ENCODE results near the gene MED1. TPM values are rescaled to one million over a fixed set of nuclear protein-coding genes. Genes with fewer than 3 reads are reported as not detected.
"Not testable (repeated sequence)": the region's sequence is repeated elsewhere in the genome, so short reads cannot be mapped to it uniquely, and the experiment has no call there.

The MED1 gene
- total RNA-seq, 1 experiment from 2014 or later = 34.0 TPM

GRCh38 chr17:39461113-39461925 lies 10.3 kb upstream of the MED1 start, which contains the start of gene CDK12:
Gene CDK12, plus strand, starts transcription at chr17:39461486. Its CDS starts 586 bp downstream, at chr17:39462072.
- H3K27me3 ChIP-seq = no peaks in the 10 kb centered on the region
- H3K4me1 ChIP-seq = no peaks in the 10 kb centered on the region
- DNase-seq = peak; percentile 98 to 99
- peak within 1 kb of the TSS; percentile 99 for H3K4me3 ChIP-seq
- no peaks in the 10 kb centered on the region for H3K36me3 ChIP-seq
- H3K9me3 ChIP-seq (replicated peaks) = no peaks in the 10 kb centered on the region
- peak within 1 kb of the TSS; percentile 98 for H3K27ac ChIP-seq

GRCh38 chr17:39455919-39456318 lies 4.9 kb upstream of the MED1 start:
- no peak for DNase-seq
- no peaks in the 10 kb centered on the region for H3K9me3 ChIP-seq (replicated peaks)
- H3K27ac ChIP-seq = no peak overlapping the region
- no peaks in the 10 kb centered on the region for H3K36me3 ChIP-seq
- H3K4me3 ChIP-seq = no peak overlapping the region
- peaks cover 2% of the 10 kb centered on the region; the same call in 1 of the 2 replicates for H3K4me1 ChIP-seq
- no peaks in the 10 kb centered on the region for H3K27me3 ChIP-seq

GRCh38 chr17:39450051-39450450 lies 1.0 kb downstream of the MED1 start:
- Histone ChIP-seq H3K27me3 (no peaks in the 10 kb centered on the region), H3K36me3 (peaks cover 22% of the 10 kb centered on the region), H3K9me3 (replicated peaks) (no peaks in the 10 kb centered on the region), H3K27ac (peak overlapping the region; percentile 87), H3K4me3 (peak overlapping the region; percentile 88), H3K4me1 (peaks cover 2% of the 10 kb centered on the region; the same call in 1 of the 2 replicates)
- no peak for DNase-seq

DNA sequence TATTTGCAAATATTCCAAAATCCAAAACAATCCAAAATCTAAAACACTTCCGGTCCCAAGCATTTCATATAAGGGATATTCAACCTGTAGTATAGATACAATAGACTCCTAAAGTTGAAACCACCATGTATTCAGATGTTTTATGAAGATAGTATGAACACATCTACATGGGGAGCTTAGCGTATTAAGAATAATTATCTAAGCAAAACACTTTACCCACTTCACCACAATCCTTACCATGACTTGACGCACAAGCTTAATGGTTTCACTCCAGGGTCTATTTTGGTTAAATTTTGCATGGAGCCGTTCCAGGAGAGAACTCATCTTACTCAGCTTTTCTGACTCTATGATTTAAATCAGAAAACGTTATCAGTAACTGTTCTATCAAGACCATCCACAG lies 3.5 kb downstream of the MED1 start:
- peaks cover 2% of the 10 kb centered on the region; the same call in 1 of the 2 replicates for H3K4me1 ChIP-seq
- no peak for DNase-seq
- H3K27ac ChIP-seq = no peak overlapping the region
- no peaks in the 10 kb centered on the region for H3K27me3 ChIP-seq
- H3K9me3 ChIP-seq (replicated peaks) = no peaks in the 10 kb centered on the region
- H3K4me3 ChIP-seq = no peak overlapping the region
- peaks cover 38% of the 10 kb centered on the region for H3K36me3 ChIP-seq

DNA sequence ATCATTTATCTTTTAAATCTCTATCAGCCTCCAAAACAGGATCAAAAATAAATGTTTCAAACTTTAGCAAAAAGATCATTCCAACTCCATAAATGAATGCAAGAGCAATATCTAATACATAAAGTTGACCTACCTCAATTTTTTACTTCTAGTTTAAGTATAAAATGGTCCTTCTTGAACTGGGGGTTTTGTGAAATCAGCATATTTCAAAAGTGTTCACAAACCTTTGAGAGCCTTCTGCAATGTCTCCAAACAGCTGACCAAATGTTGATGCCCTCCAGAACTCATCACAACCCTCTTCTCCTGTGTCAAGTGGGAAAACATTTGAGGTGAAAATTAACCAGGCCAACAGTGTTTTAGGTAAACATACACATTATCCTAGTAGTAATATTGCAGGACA lies 7.7 kb downstream of the MED1 start:
- no peak for DNase-seq
- Histone ChIP-seq H3K36me3 (peaks cover 77% of the 10 kb centered on the region), H3K27me3 (no peaks in the 10 kb centered on the region), H3K4me1 (no peaks in the 10 kb centered on the region), H3K4me3 (no peak overlapping the region), H3K9me3 (replicated peaks) (no peaks in the 10 kb centered on the region), H3K27ac (no peak overlapping the region)

DNA sequence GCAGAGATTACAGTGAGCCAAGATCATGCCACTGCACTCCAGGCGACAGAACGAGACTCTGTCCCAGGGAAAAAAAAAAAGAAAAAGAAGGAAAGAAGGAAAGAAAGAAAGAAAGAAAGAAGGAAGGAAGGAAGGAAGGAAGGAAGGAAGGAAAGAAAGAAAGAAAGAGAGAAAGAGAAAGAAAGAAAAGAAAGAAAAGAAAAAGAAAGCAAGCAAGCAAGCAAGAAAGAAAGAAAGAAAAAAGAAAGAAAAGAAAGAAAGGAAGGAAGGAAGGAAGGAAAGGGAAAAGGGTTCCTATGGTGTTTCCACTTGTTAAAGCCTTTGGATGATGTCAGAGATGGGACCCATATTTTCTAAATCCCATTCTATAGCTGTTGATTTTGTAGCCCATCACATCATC lies 11.2 kb downstream of the MED1 start:
- H3K4me3 ChIP-seq; H3K9me3 ChIP-seq (replicated peaks); H3K27ac ChIP-seq; DNase-seq; H3K27me3 ChIP-seq; H3K4me1 ChIP-seq: not testable (repeated sequence)
- peaks cover 56% of the 10 kb centered on the region for H3K36me3 ChIP-seq

DNA sequence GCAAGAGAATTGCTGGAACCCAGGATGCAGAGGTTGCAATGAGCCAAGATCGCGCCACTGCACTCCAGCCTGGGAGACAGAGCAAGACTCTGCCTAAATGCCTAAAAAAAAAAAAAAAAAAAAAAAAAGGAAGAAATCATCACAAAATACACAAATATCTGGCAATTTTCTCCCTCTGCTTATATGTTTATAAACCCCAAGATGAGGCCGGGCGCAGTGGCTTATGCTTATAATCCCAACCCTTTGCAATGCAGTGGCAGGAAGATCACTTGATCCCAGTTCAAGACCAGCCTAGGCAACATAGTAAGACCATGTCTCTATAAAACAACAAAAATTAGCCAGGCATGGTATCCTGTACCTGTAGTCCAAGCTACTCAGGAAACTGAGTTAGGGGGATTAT lies 21.5 kb downstream of the MED1 start:
- Histone ChIP-seq H3K4me1 (no peaks in the 10 kb centered on the region), H3K36me3 (peaks cover 68% of the 10 kb centered on the region), H3K9me3 (replicated peaks) (no peaks in the 10 kb centered on the region), H3K27ac (no peak overlapping the region), H3K4me3 (no peak overlapping the region), H3K27me3 (no peaks in the 10 kb centered on the region)
- no peak for DNase-seq

DNA sequence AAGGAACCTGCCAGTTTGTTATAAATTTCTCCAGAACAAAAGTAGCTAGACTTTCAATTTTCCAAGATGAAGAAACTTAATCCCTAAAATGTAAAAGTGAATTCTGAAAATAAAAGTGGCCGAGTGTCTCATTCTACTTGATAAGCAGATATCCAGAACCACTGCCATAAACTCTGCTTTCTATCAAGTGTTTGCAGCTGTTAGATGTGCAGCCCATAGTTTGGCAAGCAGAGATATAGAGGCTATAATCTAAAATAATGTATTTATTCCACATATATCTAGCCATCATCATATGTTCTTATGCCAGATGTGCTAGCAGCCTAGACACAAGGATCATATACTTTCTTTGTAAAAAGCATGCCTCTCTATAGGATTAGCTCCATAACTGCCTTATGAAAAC lies 34.9 kb downstream of the MED1 start:
- peaks cover 57% of the 10 kb centered on the region for H3K36me3 ChIP-seq
- no peak overlapping the region for H3K27ac ChIP-seq
- no peaks in the 10 kb centered on the region for H3K9me3 ChIP-seq (replicated peaks)
- H3K27me3 ChIP-seq = no peaks in the 10 kb centered on the region
- H3K4me1 ChIP-seq = no peaks in the 10 kb centered on the region
- DNase-seq = no peak
- H3K4me3 ChIP-seq = no peak overlapping the region

- peaks cover 62% of the 10 kb centered on the region for H3K36me3 ChIP-seq
- no peak overlapping the region for H3K4me3 ChIP-seq
- DNase-seq = no peak
- no peaks in the 10 kb centered on the region for H3K4me1 ChIP-seq
- no peaks in the 10 kb centered on the region for H3K9me3 ChIP-seq (replicated peaks)
- no peak overlapping the region for H3K27ac ChIP-seq
- H3K27me3 ChIP-seq = no peaks in the 10 kb centered on the region
Measured at GRCh38 chr17:39410279-39410678, 40.8 kb downstream of the MED1 start.

DNA sequence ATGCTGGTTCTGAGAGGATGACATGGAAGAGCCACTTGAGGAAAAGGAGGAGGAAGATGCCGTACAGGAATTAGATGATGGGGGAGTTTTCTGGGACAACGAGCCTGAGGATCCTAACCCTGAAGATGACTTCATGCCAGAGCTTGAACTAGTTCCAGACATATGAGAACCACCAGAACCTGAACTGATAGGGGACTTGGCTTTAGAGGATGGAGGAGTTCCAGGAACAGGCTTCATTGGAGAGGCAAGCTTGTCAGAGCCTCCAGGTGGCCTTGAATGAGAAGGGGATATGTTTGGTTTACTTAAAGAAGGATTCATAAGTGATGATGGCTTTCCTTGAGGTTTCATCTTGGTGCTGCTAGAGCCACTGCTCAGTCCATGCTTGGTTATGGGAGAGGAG lies 42.7 kb downstream of the MED1 start:
- no peak for DNase-seq
- Histone ChIP-seq H3K4me3 (no peak overlapping the region), H3K36me3 (peaks cover 49% of the 10 kb centered on the region), H3K27ac (no peak overlapping the region), H3K27me3 (no peaks in the 10 kb centered on the region), H3K9me3 (replicated peaks) (no peaks in the 10 kb centered on the region), H3K4me1 (no peaks in the 10 kb centered on the region)

- peaks cover 42% of the 10 kb centered on the region for H3K36me3 ChIP-seq
- DNase-seq = no peak
- no peak overlapping the region for H3K27ac ChIP-seq
- no peak overlapping the region for H3K4me3 ChIP-seq
- no peaks in the 10 kb centered on the region for H3K9me3 ChIP-seq (replicated peaks)
- H3K4me1 ChIP-seq = no peaks in the 10 kb centered on the region
- no peaks in the 10 kb centered on the region for H3K27me3 ChIP-seq
Measured at GRCh38 chr17:39406951-39407350, 44.1 kb downstream of the MED1 start.

- H3K9me3 ChIP-seq (replicated peaks) = no peaks in the 10 kb centered on the region
- no peaks in the 10 kb centered on the region for H3K4me1 ChIP-seq
- H3K27ac ChIP-seq = no peak overlapping the region
- no peak overlapping the region for H3K4me3 ChIP-seq
- peaks cover 31% of the 10 kb centered on the region for H3K36me3 ChIP-seq
- no peaks in the 10 kb centered on the region for H3K27me3 ChIP-seq
- no peak for DNase-seq
Measured at GRCh38 chr17:39405436-39405835, 45.6 kb downstream of the MED1 start.

GRCh38 chr17:39404542-39405378 lies 46.3 kb downstream of the MED1 start:
- Histone ChIP-seq H3K4me1 (no peaks in the 10 kb centered on the region), H3K9me3 (replicated peaks) (no peaks in the 10 kb centered on the region), H3K27ac (no peak overlapping the region), H3K36me3 (peaks cover 24% of the 10 kb centered on the region), H3K4me3 (no peak overlapping the region), H3K27me3 (no peaks in the 10 kb centered on the region)
- DNase-seq = no peak

DNA sequence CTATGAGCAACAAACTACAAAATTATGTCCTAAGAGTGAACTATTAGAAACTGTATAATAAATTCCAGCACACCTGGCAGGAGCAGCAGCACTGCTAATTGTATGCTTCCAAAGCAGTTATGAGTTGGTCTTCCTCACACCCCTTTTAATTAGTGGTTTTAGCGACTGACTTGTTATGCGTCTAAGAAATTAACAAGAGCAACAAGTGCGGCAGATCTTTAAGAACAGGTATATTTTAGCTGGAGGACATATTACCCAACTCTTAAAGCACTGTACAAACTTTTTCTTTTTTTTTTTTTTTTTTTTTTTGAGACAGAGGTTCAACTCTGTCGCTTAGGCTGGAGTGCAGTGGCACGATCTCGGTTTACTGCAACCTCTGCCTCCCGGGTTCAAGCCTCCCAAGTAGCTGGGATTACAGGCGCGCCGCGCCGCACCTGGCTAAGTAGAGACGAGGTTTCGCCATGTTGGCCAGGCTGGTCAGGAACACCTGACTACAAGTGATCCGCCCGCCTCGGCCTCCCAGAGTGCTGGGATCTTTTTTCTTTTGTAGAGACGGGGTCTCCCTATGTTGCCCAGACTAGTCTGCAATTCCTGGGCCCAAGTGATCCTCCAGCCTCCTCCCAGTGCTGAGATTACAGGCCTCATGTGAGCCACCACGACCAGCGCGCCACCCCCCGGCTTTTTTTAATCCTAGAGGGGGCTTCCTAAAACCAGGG lies 48.0 kb downstream of the MED1 start:
- no peak for DNase-seq
- no peaks in the 10 kb centered on the region for H3K4me1 ChIP-seq
- peak overlapping the region; percentile 97; the same call in 1 of the 2 replicates for H3K4me3 ChIP-seq

More for the DNA sequence above, 48.0 kb downstream of the MED1 start:
- no peak overlapping the region for H3K27ac ChIP-seq
- peaks cover 8% of the 10 kb centered on the region; the same call in 1 of the 2 replicates for H3K36me3 ChIP-seq
- H3K27me3 ChIP-seq = no peaks in the 10 kb centered on the region
- H3K9me3 ChIP-seq (replicated peaks) = no peaks in the 10 kb centered on the region

All from SJCRH30 (cell line).